GM12892 (cell line): ENCODE data around the gene TAGLN2.

ENCODE experiments used
- DNase-seq: peaks from one replicate; pipeline ENCODE4 v3.0.0; 2011; ENCODE audit not compliant: insufficient read length
- FAIRE-seq: peaks from 2 replicates; lab custom pipeline; 2011; peaks lifted over from hg19 to GRCh38; lab: Jason Lieb, UNC
- POLR2A ChIP-seq: IDR thresholded peaks from 2 replicates; pipeline ENCODE4 v1.6.1; 2011; ENCODE audit warnings: low read depth, low read length, control low read depth
- POLR2AphosphoS5 ChIP-seq: IDR thresholded peaks from 2 replicates; pipeline ENCODE4 v1.6.1; 2011; ENCODE audit warnings: low read depth, low read length, control low read depth
- TAF1 ChIP-seq: IDR thresholded peaks from 2 replicates; pipeline ENCODE4 v1.6.1; 2011; ENCODE audit warnings: low read depth, mild to moderate bottlenecking, control low read depth, low read length, borderline replicate concordance

TAGLN2 gene

GRCh38 chr1:159946242-159947187, 21.2 kb upstream of the TAGLN2 start:
- no peak for FAIRE-seq
- DNase-seq: no peak
- TF ChIP-seq TAF1 (no peak), POLR2A (no peak), POLR2AphosphoS5 (no peak)

GRCh38 chr1:159945483-159946241, 20.4 kb upstream of the TAGLN2 start, which contains the start of gene IGSF9:
TSS of gene IGSF9 (minus strand) at chr1:159945613. CDS start at chr1:159943454, 2,159 bp downstream.
- TF ChIP-seq POLR2AphosphoS5 (no peak), POLR2A (no peak), TAF1 (no peak)
- FAIRE-seq (peak; percentile 38), DNase-seq (no peak)

GRCh38 chr1:159944623-159945455, 19.5 kb upstream of the TAGLN2 start:
- TF ChIP-seq POLR2A (no peak), POLR2AphosphoS5 (no peak), TAF1 (no peak)
- DNase-seq (no peak), FAIRE-seq (no peak)

- no peak for TF ChIP-seq POLR2A
- FAIRE-seq (no peak), DNase-seq (no peak)
These were observed 18.8 kb upstream of the TAGLN2 start for GRCh38 chr1:159943908-159944622.

- no peak for TF ChIP-seq TAF1
- no peak for TF ChIP-seq POLR2A
- no peak for TF ChIP-seq POLR2AphosphoS5
- DNase-seq (no peak), FAIRE-seq (no peak)
These were observed 18.0 kb upstream of the TAGLN2 start for GRCh38 chr1:159943278-159943640.

- DNase-seq (no peak), FAIRE-seq (no peak)
- TF ChIP-seq POLR2AphosphoS5: no peak
These were observed 17.4 kb upstream of the TAGLN2 start for GRCh38 chr1:159942632-159943277.

GRCh38 chr1:159941591-159942560, 16.6 kb upstream of the TAGLN2 start:
- DNase-seq (no peak), FAIRE-seq (no peak)
- no peak for TF ChIP-seq TAF1
- TF ChIP-seq POLR2A: no peak
- TF ChIP-seq POLR2AphosphoS5: no peak

- FAIRE-seq (no peak), DNase-seq (no peak)
- TF ChIP-seq POLR2A (no peak), TAF1 (no peak), POLR2AphosphoS5 (no peak)
These were observed 15.8 kb upstream of the TAGLN2 start for GRCh38 chr1:159941141-159941540.

GRCh38 chr1:159940006-159940620, 14.8 kb upstream of the TAGLN2 start:
- no peak for FAIRE-seq
- TF ChIP-seq POLR2AphosphoS5 (no peak), POLR2A (no peak), TAF1 (no peak)
- no peak for DNase-seq
